ENCODE results near the gene UAP1L1. TPM values are rescaled to one million over a fixed set of nuclear protein-coding genes. Genes with fewer than 3 reads are reported as not detected.
A peak's percentile ranks its signal among the peaks of the same experiment; 100 is the strongest.
"Not testable (repeated sequence)": the region's sequence is repeated elsewhere in the genome, so short reads cannot be mapped to it uniquely, and the experiment has no call there.

Gene UAP1L1
- total RNA-seq, 2 experiments from 2014 or later, result 49.8 to 50.1 TPM

- POLR2A ChIA-PET; H3K9me3 Mint-ChIP-seq; H3K27me3 Mint-ChIP-seq; H3K4me3 Mint-ChIP-seq; H3K36me3 Mint-ChIP-seq (ENCODE audit: low read depth); DNase-seq; ATAC-seq; H3K27ac Mint-ChIP-seq: not testable (repeated sequence)
- CTCF ChIA-PET, result interaction anchor here (0.6 to 2.0 kb wide), 6 partner anchors 52 to 138 kb away, joined by 3 to 9 read pairs (median 4); partner anchors contain the start of genes CYSRT1, RNF224 and TPRN
- intact Hi-C loops (cut with micrococcal nuclease), result loop anchor here (5.0 to 10.0 kb wide), 2 partner anchors 52 to 104 kb away; partner anchors contain the start of genes CYSRT1, LRRC26, RNF224 and TMEM210
- H3K4me1 Mint-ChIP-seq (ENCODE audit: low read depth), result peaks cover 21% of the 10 kb centered on the region
These were observed 45.6 kb downstream of the UAP1L1 start for GRCh38 chr9:137122796-137123467.

- intact Hi-C loops (cut with micrococcal nuclease), result loop anchor here (5.0 to 10.0 kb wide), 2 partner anchors 51 to 104 kb away; partner anchors contain the start of genes CYSRT1, LRRC26, RNF224 and TMEM210
- CTCF ChIA-PET, result interaction anchor here (0.6 to 2.0 kb wide), 5 partner anchors 65 to 138 kb away, joined by 3 to 9 read pairs (median 5); partner anchors contain the start of genes CYSRT1, SSNA1 and TPRN
These were observed 46.1 kb downstream of the UAP1L1 start for GRCh38 chr9:137123468-137123837.

GRCh38 chr9:137123952-137124462, 46.7 kb downstream of the UAP1L1 start:
- not testable (repeated sequence) for H3K36me3 Mint-ChIP-seq (ENCODE audit: low read depth); DNase-seq; ATAC-seq; H3K27ac Mint-ChIP-seq; H3K4me3 Mint-ChIP-seq; H3K9me3 Mint-ChIP-seq; H3K27me3 Mint-ChIP-seq
- CTCF ChIA-PET, result interaction anchor here (0.7 to 2.0 kb wide), 4 partner anchors 65 to 112 kb away, joined by 3 to 9 read pairs (median 5); partner anchors contain the start of genes CYSRT1, SSNA1 and TPRN
- intact Hi-C loops (cut with micrococcal nuclease), result loop anchor here (5.0 to 10.0 kb wide), 2 partner anchors 51 to 103 kb away; partner anchors contain the start of genes CYSRT1, LRRC26, RNF224 and TMEM210
- peaks cover 24% of the 10 kb centered on the region for H3K4me1 Mint-ChIP-seq (ENCODE audit: low read depth)
- POLR2A ChIA-PET, result interaction anchor here (0.6 kb wide), 1 partner anchor 74 kb away, joined by 3 read pairs; no protein-coding TSS in a partner anchor

More at GRCh38 chr9:137123468-137123837, 46.1 kb downstream of the UAP1L1 start:
- peaks cover 26% of the 10 kb centered on the region for H3K4me1 Mint-ChIP-seq (ENCODE audit: low read depth)
- ATAC-seq, result no peak
- H3K36me3 Mint-ChIP-seq (ENCODE audit: low read depth), result peaks cover 2% of the 10 kb centered on the region
- no peak overlapping the region for H3K4me3 Mint-ChIP-seq
- no peak for DNase-seq
- no peaks in the 10 kb centered on the region for H3K9me3 Mint-ChIP-seq
- no peaks in the 10 kb centered on the region for H3K27me3 Mint-ChIP-seq
- no peak for TF ChIP-seq CTCF (IDR thresholded peaks at IDR 0.05)
- POLR2A ChIA-PET, result no interaction called here
- no peak overlapping the region for H3K27ac Mint-ChIP-seq

- intact Hi-C loops (cut with micrococcal nuclease), result loop anchor here (10.0 kb wide), 1 partner anchor 48 kb away; the partner anchor contains the start of genes LRRC26 and TMEM210
- peak overlapping the region; percentile 87 for H3K4me3 Mint-ChIP-seq
- CTCF ChIA-PET, result interaction anchor here (0.6 to 2.5 kb wide), 8 partner anchors 12 to 284 kb away, joined by 3 to 14 read pairs (median 4); partner anchors contain the start of genes AJM1, CYSRT1, DPP7 and TPRN
These were observed 49.5 kb downstream of the UAP1L1 start for GRCh38 chr9:137126786-137127185.

More at GRCh38 chr9:137126786-137127185, 49.5 kb downstream of the UAP1L1 start:
- peaks cover 2% of the 10 kb centered on the region for H3K36me3 Mint-ChIP-seq (ENCODE audit: low read depth)
- H3K4me1 Mint-ChIP-seq (ENCODE audit: low read depth), result peaks cover 20% of the 10 kb centered on the region
- no peaks in the 10 kb centered on the region for H3K27me3 Mint-ChIP-seq
- no peaks in the 10 kb centered on the region for H3K9me3 Mint-ChIP-seq
- H3K27ac Mint-ChIP-seq, result peak overlapping the region; percentile 90
- no peak for TF ChIP-seq CTCF (IDR thresholded peaks at IDR 0.05)
- POLR2A ChIA-PET, result interaction anchor here (1.2 to 1.5 kb wide), 5 partner anchors 11 to 114 kb away, joined by 3 to 5 read pairs (median 4); partner anchors contain the start of genes RNF208 and TUBB4B
- no peak for DNase-seq
- no peak for ATAC-seq

Measured in activated CD8-positive, alpha-beta T cell treated with anti-CD3 and anti-CD28 coated beads for 36 hours (primary cell).